Measurements from ENCODE around the gene KRTAP4-8.
"Not testable (repeated sequence)": the region's sequence is repeated elsewhere in the genome, so short reads cannot be mapped to it uniquely, and the experiment has no call there.

Gene KRTAP4-8

DNA sequence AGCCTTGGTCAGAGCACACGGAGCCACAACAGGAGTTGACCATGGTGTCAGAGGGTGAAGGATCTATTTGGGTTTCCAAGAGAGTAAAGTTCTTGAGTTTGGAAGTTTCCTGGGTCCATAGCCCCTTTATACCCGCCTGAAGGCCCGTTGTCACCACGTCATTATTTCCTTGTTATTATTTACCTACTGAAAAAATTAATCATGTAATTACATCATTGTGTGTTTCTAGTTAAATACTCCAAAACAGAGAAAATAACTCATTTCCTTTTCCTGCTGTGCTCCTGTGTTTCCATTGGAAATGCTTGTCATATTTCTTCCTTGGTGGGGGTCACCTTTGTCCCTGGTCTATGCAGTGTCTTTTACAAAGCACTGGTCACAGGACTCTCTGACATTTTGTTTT is at the start of gene KRTAP4-8:
KRTAP4-8 (minus strand) TSS at position 101 of the 400 bp plus-strand sequence; CDS start at position 43, 58 bp downstream.
- DNase-seq (ENCODE audit: low read depth), result no peak

GRCh38 chr17:41145261-41145660 is 47.3 kb upstream of the KRTAP4-8 start:
- DNase-seq (ENCODE audit: low read depth), result no peak

DNA sequence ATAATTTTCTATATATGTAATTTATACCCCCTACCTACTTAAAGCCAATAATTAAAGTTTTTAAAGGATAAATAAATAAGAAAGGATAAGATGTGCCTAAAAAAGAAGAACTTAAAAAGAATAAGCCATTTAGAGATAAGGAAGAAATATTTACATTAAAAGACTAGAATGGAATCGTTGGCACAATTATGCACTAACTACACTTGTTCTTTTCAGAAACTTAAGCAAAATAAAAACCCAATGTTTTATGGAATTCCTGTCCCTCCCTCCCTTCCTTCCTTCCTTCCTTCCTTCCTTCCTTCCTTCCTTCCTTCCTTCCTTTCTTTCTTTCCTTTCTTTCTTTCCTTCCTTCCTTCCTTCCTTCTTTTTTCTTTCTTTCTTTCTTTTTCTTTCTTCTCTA is 46.9 kb upstream of the KRTAP4-8 start:
- DNase-seq (ENCODE audit: low read depth), result no peak

- no peak for DNase-seq (ENCODE audit: low read depth)
Observed at GRCh38 chr17:41141361-41141760, 43.4 kb upstream of the KRTAP4-8 start.

DNA sequence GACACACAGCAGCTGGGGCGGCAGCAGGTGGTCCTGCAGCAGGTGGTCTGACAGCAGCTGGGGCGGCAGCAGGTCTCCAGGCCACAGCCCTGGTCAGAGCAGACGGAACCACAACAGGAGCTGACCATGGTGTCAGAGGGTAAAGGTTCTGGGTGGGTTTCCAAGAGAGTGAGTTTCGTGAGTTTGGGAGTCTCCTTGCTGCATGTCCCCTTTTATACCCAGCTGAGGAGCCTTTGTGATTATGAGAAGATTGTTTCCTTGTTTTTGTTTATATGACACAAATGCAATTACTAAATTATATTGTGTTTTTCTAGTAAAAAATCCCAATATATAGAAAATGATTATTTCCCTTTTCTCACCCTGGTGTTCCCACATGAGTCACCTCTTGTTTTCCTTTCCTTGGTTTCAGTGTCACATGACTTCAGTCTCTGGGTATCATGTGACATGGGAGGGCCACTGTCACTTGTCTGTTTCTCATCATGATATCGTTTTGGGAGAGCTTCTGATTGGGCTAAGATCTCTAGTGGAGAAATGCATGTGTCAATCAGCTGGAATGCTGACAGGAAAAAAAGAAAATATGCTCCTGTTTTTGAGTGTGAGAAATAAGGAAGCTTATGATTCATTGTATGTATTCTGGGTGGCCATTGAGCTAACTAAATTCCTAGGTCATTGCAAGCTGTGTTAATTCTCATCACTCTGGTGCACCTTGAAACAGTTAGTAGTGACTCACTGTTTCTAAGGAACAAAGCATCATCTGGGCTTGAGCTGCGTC is 42.6 kb upstream of the KRTAP4-8 start, which contains the start of gene KRTAP4-6:
KRTAP4-6 (minus strand) TSS at position 185 of the 772 bp plus-strand sequence; CDS start at position 128, 57 bp downstream.
- DNase-seq (ENCODE audit: low read depth), result peak; percentile 93

- DNase-seq (ENCODE audit: low read depth), result not testable (repeated sequence)
Observed at GRCh38 chr17:41139865-41140264, 41.9 kb upstream of the KRTAP4-8 start.

DNA sequence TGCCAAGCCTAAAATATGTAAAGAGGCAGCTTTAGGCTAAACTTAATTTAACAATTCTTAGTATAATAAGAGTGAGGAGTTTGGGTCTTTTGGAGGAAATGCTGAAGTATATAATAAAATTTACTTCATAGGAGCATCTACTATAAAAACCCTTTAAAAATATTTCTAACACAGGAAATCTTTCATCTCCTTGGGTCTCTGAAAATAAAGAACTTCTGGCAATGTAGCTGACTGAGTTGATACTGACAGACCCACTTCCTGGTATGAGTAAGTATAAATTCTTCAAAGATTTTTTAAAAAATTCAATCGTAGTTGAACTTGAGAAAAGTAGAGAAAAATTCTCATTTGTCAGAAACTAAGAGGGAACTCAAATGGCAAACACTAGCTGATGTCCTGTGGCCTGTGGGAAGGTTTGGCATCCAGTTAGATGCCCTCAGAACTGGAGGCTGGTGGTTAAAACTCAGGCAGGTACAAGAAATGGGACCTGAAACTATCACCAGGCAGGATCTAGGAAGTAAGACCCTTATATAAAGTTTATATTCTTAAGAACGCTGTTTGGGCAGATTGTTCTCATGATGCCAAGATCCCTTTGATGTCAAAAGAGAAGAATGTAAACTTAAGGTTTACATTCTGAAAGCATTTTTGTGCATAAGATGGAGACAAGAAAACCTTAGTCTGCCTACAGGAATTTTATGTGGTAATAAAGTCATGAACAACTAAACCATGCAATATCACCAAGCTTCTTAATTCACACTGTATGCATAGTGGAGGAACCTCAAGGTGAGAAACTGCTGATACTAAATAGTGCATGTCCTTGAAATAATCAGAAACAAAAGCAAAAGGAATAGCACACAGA is 36.2 kb upstream of the KRTAP4-8 start:
- DNase-seq (ENCODE audit: low read depth), result peak; percentile 53

- peak; percentile 55 for DNase-seq (ENCODE audit: low read depth)
Observed at GRCh38 chr17:41131979-41132378, 34.0 kb upstream of the KRTAP4-8 start.

DNA sequence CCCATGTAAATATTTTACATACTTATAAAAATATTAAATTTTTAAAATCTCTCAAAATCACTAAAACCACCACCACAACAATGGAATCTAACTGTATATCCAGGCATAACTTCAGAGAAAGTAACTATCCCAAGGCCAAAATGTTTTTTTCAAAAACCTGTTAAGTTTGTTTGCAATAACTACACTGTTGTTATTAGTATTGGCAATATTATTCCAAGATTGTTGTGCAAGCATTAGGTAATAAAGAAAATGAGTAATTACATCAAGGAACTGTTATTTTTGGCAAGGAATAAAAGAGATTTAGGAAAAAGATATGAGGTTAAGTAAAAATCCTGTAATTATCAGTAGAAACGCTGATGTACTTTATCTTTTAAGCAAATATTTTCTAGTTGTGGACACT is 29.4 kb upstream of the KRTAP4-8 start:
- no peak for DNase-seq (ENCODE audit: low read depth)

- no peak for DNase-seq (ENCODE audit: low read depth)
Observed at GRCh38 chr17:41126412-41126811, 28.5 kb upstream of the KRTAP4-8 start.

GRCh38 chr17:41125064-41125463 is 27.1 kb upstream of the KRTAP4-8 start:
- no peak for DNase-seq (ENCODE audit: low read depth)

DNA sequence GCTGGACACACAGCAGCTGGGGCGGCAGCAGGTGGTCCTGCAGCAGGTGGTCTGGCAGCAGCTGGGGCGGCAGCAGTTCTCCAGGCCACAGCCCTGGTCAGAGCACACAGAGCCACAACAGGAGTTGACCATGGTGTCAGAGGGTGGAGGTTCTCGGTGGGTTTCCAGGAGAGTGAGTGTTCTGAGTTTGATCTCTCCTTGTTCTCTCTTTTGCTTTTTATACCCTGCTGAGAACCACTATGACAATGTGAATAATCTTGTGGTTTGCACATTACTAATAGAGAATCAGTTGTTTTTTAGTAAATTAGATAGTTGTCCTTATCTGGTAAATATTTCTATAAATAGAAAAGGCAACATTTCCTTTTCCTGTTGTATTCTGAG is 26.0 kb upstream of the KRTAP4-8 start, which contains the start of gene KRTAP4-12:
KRTAP4-12 (minus strand) TSS at position 192 of the 381 bp plus-strand sequence; CDS start at position 132, 60 bp downstream.
- DNase-seq (ENCODE audit: low read depth), result not testable (repeated sequence)

GRCh38 chr17:41123292-41123990 is 25.5 kb upstream of the KRTAP4-8 start:
- not testable (repeated sequence) for DNase-seq (ENCODE audit: low read depth)

DNA sequence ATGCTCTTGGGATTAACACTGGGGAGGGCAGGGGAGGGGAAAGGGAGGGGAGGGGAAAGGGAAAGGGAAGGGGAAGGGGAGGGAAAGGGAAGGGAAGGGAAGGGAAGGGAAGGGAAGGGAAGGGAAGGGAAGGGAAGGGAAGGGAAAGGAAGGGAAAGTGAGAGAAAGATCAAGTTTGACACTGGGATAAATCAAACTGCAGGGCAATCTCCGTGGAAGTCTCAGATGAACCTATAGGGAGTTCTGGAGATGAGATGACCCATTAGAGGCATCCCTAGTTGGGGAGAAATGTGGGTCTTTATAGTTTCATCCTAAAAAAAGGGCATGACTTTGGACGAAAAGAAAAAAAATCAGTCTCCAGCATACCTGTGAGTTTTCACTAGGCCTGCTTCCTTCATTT is 23.8 kb upstream of the KRTAP4-8 start:
- DNase-seq (ENCODE audit: low read depth), result no peak

GRCh38 chr17:41119696-41120690 is 22.1 kb upstream of the KRTAP4-8 start:
- DNase-seq (ENCODE audit: low read depth), result not testable (repeated sequence)

DNA sequence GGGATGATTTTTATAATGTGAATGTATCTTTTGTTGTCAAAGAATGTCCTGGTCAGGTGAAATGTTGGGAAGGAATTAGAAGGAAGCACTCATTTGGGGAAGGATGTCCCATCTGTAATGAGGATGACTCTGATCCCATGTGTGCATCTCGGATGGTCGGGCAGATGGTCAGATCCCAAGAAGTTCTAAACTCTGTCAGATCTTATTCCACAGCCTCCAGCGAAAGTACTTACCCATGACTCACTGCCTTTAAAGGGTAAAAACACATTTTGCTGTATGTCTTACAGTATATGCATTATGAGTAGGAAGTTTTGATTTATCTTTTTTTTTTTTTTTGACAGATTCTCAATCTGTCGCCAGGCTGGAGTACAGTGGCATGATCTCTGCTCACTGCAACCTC is 20.8 kb upstream of the KRTAP4-8 start:
- DNase-seq (ENCODE audit: low read depth), result no peak

- DNase-seq (ENCODE audit: low read depth), result not testable (repeated sequence)
Observed at GRCh38 chr17:41117846-41118386, 20.0 kb upstream of the KRTAP4-8 start, which contains the start of gene KRTAP4-11. Gene KRTAP4-11, minus strand, starts transcription at chr17:41118373. Its CDS starts 58 bp downstream, at chr17:41118315.

GRCh38 chr17:41116297-41116696 is 18.4 kb upstream of the KRTAP4-8 start:
- no peak for DNase-seq (ENCODE audit: low read depth)

- DNase-seq (ENCODE audit: low read depth), result no peak
Observed at GRCh38 chr17:41111151-41111885, 13.4 kb upstream of the KRTAP4-8 start.
